HG03025 (cell line): ENCODE results near the gene C12orf75.
"Not testable (repeated sequence)": the region's sequence is repeated elsewhere in the genome, so short reads cannot be mapped to it uniquely, and the experiment has no call there.

Experiments used
- ATAC-seq: cut with Tn5 transposase; IDR thresholded peaks from one replicate; pipeline ENCODE4 v1.9.1; 2021; ENCODE audit warnings: mild to moderate bottlenecking, moderate library complexity; ENCODE audit not compliant: unreplicated experiment, low FRiP score

C12orf75 gene

DNA sequence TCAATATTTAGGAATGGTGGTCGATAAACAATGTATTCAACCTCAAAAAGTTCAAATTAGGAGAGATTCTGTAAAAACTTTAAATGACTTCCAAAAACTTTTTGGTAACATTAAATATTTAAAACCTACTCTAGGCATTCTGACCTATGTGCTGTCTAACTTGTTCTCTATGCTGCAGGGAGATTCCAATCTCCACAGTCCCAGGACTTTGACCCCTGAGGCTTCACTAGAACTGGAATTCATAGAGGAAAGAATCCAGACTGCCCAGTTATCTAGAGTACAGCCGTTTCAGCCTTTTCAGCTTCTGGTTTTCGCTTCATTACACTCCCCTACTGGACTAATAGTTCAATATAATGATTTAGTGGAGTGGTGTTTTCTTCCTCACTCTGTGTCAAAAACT lies 21.1 kb upstream of the C12orf75 start:
- not testable (repeated sequence) for ATAC-seq

DNA sequence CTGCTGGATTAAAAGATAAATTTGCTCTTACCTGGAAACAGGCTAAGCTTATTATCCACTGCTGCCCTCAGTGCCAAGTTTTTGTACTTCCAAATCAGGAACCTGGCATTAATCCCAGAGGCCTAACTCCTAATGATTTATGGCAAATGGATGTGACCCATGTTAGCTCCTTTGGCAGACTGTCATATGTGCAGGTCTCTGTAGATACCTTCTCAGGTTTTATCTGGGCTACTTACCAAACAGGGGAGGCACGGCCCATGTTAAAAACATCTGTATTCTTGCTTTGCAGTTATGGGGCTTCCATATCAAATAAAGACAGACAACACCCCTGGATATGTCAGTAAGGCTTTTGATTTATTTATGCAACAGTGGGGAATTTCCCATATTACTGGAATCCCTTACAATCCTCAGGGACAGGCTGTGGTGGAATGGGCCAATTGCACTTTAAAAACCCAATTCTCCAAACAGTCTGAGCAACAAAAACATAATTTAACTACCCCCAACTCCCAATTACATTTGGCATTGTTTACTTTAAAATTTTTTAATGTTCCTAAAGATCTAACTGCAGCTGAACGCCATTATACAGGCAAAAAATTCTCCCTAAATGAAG lies 19.9 kb upstream of the C12orf75 start:
- ATAC-seq = not testable (repeated sequence)

DNA sequence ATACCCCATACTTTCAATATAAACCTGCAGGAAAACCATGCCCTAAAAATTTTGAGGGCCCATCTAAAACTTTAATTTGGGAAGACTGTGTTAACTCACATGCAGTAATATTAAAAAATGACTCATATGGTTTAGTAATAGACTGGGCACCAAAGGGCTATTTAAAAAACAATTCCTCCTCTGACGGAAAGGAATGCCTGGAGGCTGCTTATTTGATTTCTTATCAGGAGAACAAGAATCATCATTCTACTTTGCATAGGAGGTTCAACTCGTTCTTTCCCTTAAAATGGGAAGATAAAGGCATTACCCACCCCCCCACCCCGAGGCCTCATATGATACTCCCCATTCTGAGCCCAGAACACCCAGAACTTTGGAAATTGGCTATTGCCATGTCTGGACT lies 18.6 kb upstream of the C12orf75 start:
- ATAC-seq = not testable (repeated sequence)

DNA sequence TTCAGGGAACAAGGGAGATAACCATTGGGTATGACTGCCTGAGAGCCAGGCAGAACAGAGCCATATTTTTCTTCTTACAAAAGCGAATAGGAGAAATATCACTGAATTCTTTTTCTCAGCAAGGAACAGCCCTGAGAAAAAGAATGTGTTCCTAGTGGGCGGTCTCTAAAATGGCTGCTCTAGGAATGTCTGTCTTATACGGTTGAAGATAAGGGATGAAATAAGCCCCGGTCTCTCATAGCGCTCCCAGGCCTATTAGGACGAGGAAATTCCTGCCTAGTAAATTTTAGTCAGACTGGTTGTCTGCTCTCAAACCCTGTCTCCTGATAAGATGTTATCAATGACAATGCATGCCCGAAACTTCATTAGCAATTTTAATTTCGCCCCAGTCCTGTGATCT lies 16.7 kb upstream of the C12orf75 start:
- ATAC-seq = not testable (repeated sequence)

DNA sequence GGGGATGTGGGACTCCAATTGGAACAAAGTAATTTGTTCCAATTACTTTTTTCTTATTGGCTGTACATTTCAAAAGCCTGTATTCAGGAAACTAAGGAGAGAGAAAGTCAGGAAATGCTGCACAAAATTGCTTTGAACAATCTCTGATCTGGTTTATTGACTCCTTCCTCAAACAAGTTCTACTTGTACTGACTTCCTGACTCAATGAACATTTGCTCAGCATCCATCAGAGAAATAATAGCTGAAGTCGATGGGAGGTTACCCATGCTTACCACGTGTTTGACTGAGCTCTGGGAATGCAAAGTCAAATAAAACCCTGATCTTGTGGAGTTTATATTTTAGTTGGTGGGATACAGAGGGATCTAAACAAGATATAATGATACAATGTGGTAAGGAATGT lies 15.4 kb upstream of the C12orf75 start:
- ATAC-seq = no peak

DNA sequence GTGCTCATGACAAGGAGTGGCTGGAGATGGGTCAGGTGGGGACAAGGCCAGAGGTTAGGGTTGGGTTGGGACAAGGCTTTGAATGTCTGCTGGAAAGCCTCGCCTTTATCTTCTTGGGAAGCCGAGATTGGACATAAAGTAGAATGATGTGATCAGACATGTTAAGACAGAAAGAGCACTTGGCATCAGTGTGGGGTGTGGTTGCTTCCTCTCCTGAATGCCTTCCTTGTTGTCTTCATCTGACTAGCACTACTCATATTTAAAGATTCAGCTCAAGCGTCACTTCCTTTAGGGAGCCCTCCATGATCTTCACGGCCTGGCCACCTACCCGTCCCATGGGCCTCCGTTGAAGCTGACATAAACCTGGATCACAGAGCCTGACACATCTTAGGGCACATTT lies 14.8 kb upstream of the C12orf75 start:
- no peak for ATAC-seq

DNA sequence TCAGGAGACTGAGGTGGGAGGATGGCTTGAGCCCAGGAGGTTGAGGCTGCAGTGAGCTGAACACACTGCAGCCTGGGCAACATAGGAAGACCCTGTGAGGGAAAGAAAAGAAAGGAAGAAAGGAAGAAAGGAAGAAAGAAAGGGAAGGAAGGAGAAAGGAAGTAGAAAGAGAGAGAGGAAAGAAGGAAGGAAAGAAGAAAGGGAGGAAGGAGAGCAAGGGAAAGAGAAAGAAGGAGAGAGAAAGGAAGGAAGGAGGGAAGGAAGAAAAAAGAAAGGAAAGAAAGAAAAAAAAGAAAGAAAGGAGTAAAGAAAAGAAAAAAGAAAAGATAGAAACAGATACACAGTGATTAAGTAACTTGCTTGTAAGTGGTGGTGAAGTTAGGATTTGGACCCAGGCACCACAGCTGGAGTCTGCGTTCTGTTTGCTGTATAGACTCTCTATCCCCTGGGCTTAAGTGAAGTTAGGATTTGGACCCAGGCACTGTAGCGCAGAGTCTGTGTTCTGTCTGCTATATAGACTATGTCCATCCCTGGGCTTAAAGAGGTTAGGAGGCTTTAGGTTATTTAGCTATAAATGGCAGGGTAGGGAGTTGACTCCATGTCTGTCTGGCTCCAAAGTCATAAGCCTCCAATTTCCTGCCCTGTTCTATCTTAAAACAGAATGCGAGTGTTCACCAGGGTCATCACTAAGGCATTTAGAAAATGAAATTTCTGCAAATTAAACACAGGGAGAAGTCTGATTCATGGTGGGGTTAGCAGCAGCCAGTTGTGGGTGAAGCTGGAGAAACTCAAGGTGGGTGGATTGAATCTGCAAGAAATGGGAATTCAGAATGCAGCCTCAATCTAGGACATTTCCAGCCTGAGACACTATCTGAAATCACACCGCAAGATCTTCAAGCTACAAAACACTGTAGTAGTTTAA lies 13.3 kb upstream of the C12orf75 start:
- ATAC-seq = no peak

DNA sequence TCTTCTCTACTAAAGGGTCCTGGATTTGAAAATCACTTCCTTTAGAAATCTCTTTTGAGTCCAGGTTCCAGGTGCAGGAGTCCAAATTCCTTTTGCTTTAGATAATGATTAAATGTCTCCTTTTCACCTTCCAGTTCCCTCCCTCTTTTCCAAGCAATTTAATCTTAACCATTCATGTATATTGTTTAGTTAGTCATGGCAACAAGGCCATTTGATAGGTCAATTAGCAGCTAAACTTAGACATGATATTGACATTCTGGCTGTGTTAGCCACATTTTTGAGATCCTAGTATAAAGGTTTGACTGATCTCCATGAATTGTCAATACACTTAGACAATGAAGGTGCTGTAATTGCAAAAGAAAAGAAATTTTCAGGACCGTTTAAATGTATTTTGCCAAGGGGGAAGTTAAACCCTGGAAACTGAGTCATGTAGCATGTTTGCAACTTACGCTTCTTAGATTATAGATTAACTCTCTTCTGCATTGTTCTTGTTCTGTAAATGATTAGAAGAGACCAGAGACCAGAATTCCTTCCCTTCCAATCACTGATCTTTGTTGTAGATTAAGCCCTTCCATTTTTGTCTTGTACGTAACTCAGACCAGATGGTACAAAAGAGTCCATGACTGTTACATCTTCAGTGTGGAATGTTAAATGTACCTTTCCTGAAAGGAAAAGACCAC lies 12.4 kb upstream of the C12orf75 start:
- no peak for ATAC-seq

DNA sequence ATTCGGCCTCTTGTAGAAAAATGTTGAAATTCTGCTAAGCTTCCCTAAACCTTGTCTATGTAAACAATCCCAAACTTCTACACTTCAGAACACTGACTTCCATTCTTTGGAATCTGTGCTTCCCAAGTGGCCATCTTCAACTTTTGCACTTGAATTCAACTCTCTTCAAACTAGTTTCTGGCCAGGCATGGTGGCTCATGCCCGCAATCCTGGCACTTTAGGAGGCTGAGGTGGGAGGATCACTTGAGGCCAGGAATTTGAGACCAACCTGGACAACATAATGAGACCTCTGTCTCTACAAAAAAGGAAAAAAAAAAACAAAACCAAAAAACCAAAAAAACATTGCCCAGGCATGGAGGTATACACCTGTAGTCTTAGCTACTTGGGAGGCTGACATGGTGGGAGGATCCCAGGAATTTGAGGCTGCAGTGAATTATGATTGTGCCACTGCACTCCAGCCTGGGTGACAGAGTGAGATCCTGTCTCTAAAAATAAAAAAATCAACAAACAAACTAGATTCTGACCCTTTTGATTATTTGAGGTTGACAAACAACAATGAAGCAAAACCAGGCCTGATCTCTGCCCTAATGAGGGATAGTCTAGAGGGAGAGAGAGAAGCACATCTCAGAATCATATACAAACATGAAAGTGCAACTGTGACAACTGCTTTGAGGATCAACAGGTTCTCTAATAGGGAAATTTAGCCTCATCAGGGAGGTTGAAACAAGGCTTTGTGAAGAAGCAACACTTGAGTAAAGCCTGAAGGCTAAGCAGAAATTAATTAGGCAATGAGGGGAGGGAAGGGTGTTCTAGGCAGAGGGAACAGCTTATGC lies 11.6 kb upstream of the C12orf75 start:
- no peak for ATAC-seq

DNA sequence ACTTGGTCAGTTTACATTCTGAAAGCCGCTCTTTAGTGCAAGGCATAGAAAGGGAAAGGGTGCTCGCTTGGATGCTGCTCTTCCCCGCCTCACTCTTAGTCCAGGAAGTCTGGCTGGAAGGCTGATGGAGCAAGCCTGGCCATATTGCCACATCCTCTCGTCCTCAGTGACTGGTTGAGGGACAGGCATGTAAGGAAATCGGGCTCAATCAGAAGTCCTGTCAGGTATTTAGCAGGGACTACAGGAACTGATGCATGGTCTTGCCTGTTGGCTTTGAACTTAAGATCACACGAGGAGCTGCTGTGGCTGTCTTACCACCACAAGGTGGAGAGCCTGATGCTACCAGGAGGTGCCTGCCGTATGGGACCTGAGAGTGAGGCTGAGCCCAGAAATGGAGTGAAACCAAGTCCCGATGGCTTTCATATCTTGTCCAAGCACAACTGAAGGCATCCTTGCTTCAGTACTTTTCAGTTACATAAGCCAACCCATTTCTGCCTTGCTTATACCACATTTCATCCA lies 10.7 kb upstream of the C12orf75 start:
- no peak for ATAC-seq

DNA sequence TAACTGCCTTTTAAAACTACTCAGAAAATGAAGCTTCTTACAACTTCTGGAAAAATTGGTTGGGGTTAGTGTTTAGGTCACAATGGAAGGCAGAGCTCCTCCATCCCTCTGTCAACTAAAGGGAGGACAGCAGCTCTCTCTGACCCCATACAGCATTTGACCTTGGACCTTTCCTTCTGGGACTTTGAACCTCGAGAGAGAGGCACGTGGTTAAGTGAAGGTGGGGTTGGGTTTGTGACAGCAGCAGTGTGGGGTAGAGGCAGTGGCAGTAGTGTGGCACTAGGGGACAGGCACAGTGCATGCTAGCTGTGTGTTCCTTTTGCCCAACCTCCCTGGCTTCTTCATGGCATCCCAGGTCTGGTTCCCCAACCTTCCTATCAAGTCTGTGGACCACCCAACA lies 9.4 kb upstream of the C12orf75 start:
- no peak for ATAC-seq

DNA sequence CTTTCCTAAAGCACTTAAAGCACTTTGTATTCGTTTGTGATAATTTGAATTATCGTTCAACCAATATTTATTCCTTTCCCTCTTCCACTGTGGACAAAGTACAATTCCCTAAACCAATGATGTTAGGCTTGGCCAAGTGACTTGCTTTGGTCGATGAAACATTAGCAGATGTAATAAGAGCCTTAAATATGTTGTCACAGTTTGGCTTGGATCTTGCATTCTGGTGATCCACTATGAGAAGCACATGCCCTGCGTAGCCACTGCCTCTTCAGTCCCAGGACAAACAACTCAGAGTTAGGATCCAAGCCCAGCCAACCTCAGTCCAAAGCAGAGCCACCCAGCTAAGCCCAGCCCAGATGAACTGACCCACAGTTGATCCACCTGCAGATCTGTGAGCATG lies 8.4 kb upstream of the C12orf75 start:
- no peak for ATAC-seq

DNA sequence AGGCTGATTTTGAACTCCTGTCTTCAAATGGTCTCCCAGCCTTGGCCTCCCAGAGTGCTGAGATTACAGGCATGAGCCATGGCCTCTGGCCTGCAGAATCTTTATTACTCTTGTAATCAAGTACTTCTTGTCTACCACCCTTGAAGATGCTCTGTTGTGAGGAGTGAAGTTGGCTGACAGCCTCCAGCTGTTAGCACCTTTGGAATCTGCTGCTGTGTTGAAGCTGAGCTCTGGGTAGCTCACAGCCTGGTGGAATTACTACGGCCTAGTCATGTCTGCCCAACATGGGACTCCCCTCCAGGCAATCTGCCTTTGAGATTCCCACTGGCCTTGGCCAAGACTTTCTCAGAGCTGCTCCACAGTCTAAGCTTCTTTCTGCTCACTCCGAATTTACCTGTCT lies 5.8 kb upstream of the C12orf75 start:
- ATAC-seq = no peak

DNA sequence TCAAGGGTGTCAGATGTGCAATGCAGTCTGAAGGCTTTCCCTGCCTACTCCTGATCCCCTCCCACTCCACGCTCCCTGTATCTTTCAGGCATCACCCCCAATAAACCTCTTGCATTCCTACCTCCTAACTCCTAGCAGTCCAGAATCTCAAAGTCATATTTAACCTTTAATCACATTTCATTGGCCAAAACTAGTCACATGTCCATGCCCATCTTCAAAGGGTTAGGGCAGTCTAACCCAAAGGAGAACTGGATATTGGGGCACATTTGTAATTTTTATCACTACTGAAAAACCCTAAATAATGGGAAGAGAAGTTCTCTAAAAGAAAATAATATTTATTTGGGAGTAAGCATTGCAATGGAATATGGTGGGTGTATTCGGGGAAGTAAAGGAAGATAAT lies 5.4 kb upstream of the C12orf75 start:
- no peak for ATAC-seq

DNA sequence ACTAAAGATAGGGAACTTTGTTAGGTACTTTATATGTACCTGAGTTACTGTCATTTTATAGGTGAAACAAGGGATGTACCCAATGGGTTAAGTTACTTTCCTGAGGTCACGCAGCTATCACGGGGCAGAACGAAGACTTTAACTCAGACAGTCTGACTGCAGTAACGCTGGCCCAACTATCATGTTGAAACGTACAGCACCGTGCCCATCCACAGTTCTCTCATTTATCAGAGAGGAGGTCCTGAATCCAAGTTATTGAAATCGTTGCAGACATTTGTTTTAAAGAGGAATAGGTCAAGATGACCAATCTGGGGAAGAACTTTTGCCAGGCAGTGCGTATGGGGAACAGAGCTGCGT lies 587 bp upstream of the C12orf75 start:
- no peak for ATAC-seq

DNA sequence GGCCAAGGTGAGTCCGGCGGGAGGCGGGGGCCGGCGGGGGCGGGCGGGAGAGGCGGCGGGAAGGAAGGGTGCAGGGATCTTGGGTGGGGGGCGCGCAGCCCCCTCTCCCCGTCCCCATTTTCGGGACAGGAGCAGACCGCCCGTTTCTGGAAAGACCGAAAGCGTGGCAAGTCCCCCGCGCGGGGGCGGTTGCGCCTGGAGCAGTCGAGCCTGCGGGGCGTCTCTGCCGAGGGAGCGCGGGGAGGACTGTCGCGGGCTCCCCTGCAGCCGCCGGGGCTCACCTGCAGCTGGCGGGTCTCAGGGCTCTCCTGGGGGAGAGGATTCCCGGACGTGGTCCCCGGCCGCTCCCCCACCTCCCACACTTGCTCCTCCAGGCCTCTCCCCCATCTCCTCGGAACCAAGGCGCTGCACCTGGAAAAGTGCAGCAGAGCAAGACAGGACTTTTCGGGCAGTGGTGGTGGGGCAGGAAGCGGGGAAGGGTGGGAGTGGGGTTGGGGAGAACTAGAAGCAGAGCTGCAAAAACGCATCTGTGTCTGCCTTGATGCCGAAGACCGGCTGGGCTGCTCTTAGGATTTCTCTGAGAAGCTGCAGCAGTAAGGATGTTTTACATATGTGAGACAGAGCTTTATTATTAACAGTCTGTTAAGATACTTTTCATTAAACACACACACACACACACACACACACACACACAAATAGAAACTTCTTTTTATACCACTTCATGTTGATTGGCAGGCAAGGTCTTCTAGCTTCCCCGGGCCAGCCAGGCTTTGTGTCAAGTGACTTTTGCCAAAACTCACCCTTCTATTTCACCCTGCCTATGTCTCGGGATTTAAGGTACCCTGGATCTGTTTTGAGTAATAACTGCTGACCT lies 677 bp downstream of the C12orf75 start:
- ATAC-seq = peak; percentile 8

DNA sequence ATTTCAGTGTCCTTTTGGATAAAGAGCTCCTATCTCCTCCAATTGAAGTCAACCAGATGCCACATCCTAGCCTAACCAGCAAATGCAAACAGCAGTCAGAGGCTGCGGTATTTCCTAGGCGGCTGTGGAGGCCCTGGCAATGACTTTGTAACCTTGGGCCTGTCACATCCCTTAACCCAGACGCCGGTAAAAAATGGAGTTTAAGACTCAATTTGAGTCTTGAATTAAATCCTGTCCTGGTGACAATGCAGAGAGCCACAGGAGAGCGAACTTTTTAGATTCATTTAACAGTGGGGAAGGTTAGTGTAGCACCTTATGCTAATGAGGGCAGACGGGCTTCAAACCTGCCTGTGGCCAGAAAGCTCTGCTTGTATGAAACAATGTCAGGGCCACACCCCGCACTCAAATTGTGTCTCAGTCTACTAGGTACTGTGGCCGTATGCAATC lies 1.3 kb downstream of the C12orf75 start:
- ATAC-seq = no peak

DNA sequence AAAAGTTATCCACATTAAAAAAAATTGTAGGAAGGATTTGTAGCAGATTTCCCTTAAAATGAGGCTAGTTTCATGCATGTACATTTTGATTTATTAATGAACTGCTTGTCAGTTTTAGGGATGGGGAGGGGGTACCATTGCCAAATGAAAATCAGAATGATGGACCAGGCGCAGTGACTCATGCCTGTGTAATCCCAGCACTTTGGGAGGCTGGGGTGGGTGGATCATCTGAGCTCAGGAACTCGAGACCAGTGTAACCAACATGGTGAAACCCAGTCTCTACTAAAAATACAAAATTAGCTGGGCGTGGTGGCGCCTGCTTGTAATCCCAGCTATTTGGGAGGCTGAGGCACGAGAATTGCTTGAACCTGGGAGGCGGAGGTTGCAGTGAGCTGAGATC lies 1.8 kb downstream of the C12orf75 start:
- ATAC-seq = not testable (repeated sequence)

DNA sequence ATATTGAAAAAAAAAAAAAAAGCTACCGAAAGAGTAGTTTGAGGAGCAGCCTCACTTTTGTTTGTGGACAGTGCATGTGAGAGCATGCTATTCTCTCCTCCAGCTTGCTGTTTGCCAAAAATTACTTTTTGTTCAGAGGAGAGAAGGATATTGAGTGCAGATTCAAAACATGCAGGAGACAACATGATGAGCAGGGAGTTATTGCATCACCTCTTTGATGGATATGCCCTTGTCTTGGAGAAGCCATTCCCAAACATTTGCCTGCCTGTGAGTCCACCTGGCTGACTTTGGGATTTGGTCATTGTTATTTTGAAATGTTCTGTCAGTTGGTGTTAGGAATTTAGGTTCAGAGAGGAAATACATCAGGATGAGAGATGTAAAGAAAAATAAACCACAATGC lies 2.4 kb downstream of the C12orf75 start:
- ATAC-seq = no peak
